Heart right ventricle (tissue), 16 donors: ENCODE results near the gene ARL6. TPM values are rescaled to one million over a fixed set of nuclear protein-coding genes. Genes with fewer than 3 reads are reported as not detected.

ENCODE experiments used
- ATAC-seq, 8 donors: fragments of 200-7000 bp; cut with Tn5 transposase; one replicate each; pipeline ENCODE4 v1.9.1; 2020; ENCODE audit warnings: mild to moderate bottlenecking in 8 of 8, moderate library complexity in 8 of 8, moderate number of reproducible peaks in 1 of 8
- DNase-seq, 2 donors: peaks; one replicate each; pipeline ENCODE4 v3.0.0-alpha.2; 2020
- H3K27ac ChIP-seq, 10 donors: fragments of 200-600 bp; sonication (generic) in 2 of 10; one replicate each; pipeline versions ENCODE4 v1.5.0 to v1.8.0; 2020 to 2022; ENCODE audit warnings: mild to moderate bottlenecking in 3 of 10
- H3K27me3 ChIP-seq, 7 donors: fragments of 200-600 bp; one replicate each; pipeline ENCODE4 v1.8.0; 2021 to 2022; ENCODE audit warnings: mild to moderate bottlenecking in 2 of 7
- H3K36me3 ChIP-seq, 9 donors: fragments of 200-600 bp; sonication (generic) in 1 of 9; one replicate each; pipeline versions ENCODE4 v1.5.0 to v1.8.0; 2020 to 2022; ENCODE audit warnings: mild to moderate bottlenecking in 2 of 9
- H3K4me1 ChIP-seq, 9 donors: fragments of 200-600 bp; sonication (generic) in 1 of 9; one replicate each; pipeline versions ENCODE4 v1.5.0 to v1.8.0; 2020 to 2022; ENCODE audit warnings: mild to moderate bottlenecking in 4 of 9
- H3K4me3 ChIP-seq, 10 donors: fragments of 200-600 bp; sonication (generic) in 2 of 10; one replicate each; pipeline versions ENCODE4 v1.5.0 to v1.8.0; 2020 to 2022; ENCODE audit warnings: mild to moderate bottlenecking in 7 of 10, moderate library complexity in 2 of 10
- H3K9me3 ChIP-seq, 11 donors: fragments of 200-600 bp in 10 of 11; sonication (generic) in 2 of 11; one replicate each; pipeline versions ENCODE4 v1.5.0 to v1.8.0; 2013 to 2022; ENCODE audit warnings: mild to moderate bottlenecking in 2 of 11, control low read depth in 1 of 11, moderate library complexity in 1 of 11
- WGBS, 2 donors: extraction: QIAGEN DNeasy Blood & Tissue Kit; methylation state at CpG; one replicate each; pipeline ENCODE4 v1.1.7; 2013; ENCODE audit warnings: inconsistent platforms in 1 of 2; 5-methylcytosine and 5-hydroxymethylcytosine counted together
- intact Hi-C, 10 donors: fragments of 100-400 bp; cut with DNase I; formaldehyde crosslinking; loops; one replicate each; pipeline versions ENCODE4 v1.11.1 to v1.14.2; 2022
- polyA plus RNA-seq, 2 donors: library from polyadenylated mRNA; stranded (reverse); fragments of 200-250 nt; gene quantifications; one replicate each; pipeline ENCODE4 v1.2.3, GENCODE V29; 2013
- total RNA-seq, 10 donors: library from RNA; stranded (reverse); fragmentation: NEBNext Ultra II Directional in 3 of 10; extraction: Animal tissue kit (Norgen Biotek cat#: 25700) in 3 of 10; gene quantifications; one replicate each; pipeline versions ENCODE4 v1.2.1 to v1.2.4, GENCODE V29; 2021 to 2023
- TF ChIP-seq, protein P1 (sequence below), 9 donors: fragments of 200-600 bp; sonication (generic) in 2 of 9; IDR thresholded peaks; one replicate each; pipeline versions ENCODE4 v1.5.0 to v1.8.0; 2021 to 2022; ENCODE audit warnings: antibody characterized with exemption in 9 of 9, mild to moderate bottlenecking in 5 of 9, moderate library complexity in 1 of 9
- donor health status: Arrhythmogenic right ventricular cardiomyopathy.
- donor health status: ischemic (EF 13 %, LVEDD 7.1; RV severe dilation, severe dysfunction).
- donor health status: healthy with polysubstance abuse.
- donor health status: DM: no; HTN: yes; CAD: no.
- donor health status: DM: no; HTN: no; CAD: no.
- donor health status: ischemic (EF 25% LVEDD 6.9; RV normal size, moderate dysfunction).
- donor health status: ischemic (EF 25% LVEDD 5.7; RV mildly dilated, moderate dysfunction).
- donor health status: healthy.
- donor health status: DM: yes; HTN: yes; CAD: no.
- donor health status: Ischemic cardiomyopathy.
- donor health status: ischemic (EF 35%, LVEDD 5.7; RV mildly dilated, moderate dysfunction).
- donor health status: nonischemic (EF 11% LVEDD 7.7; RV severe dilation, severe dysfunction).
- donor health status: DM: yes; HTN: yes; CAD: no.
- donor health status: PGD.
- donor health status: ischemic (EF 29% LVEDD 5.4; RV normal size, mild dysfunction).
- donor health status: nonischemic (EF 23%, LVEDD 6.1; RV moderate dilation, normal function).

The ARL6 gene
- total and polyA plus RNA-seq, 12 donors: 2.2 to 5.7 (median 4.2) TPM

DNA sequence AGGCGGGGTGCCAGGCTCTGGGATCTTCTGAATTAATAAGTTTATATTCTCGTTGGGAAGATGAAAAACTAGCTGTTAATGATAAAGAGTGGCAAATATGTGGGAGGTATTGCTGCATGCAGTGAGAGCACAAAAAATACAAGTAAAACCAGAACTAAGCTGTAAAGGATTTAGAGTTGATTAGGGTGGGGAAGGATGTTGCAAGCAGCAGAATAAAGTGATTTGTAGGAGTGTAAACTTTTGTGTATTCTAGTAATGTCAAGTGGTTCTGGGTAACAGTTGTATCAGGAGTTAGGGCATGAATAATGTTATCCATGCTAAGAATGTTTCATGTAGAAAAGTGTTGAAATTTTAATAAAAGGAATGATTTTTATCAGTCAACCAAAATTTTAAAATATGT lies 75.4 kb downstream of the ARL6 start:
- 79 to 85% methylated on average over 2 of the region's 2 CpGs for WGBS, 2 donors
- Histone ChIP-seq H3K27me3 (no peaks in the 10 kb centered on the region), H3K36me3 (peaks cover 0 to 18% (median 0%) of the 10 kb centered on the region in 9 donors), H3K4me1 (peaks cover 0 to 57% (median 13%) of the 10 kb centered on the region in 9 donors), H3K9me3 (no peaks in the 10 kb centered on the region), H3K27ac (no peak overlapping the region), H3K4me3 (no peak overlapping the region)
- TF ChIP-seq, protein P1, sequence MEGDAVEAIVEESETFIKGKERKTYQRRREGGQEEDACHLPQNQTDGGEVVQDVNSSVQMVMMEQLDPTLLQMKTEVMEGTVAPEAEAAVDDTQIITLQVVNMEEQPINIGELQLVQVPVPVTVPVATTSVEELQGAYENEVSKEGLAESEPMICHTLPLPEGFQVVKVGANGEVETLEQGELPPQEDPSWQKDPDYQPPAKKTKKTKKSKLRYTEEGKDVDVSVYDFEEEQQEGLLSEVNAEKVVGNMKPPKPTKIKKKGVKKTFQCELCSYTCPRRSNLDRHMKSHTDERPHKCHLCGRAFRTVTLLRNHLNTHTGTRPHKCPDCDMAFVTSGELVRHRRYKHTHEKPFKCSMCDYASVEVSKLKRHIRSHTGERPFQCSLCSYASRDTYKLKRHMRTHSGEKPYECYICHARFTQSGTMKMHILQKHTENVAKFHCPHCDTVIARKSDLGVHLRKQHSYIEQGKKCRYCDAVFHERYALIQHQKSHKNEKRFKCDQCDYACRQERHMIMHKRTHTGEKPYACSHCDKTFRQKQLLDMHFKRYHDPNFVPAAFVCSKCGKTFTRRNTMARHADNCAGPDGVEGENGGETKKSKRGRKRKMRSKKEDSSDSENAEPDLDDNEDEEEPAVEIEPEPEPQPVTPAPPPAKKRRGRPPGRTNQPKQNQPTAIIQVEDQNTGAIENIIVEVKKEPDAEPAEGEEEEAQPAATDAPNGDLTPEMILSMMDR (IDR thresholded peaks at IDR 0.05): no peak
- intact Hi-C loops: no loop called here
- no peak for DNase-seq
- ATAC-seq: no peak

DNA sequence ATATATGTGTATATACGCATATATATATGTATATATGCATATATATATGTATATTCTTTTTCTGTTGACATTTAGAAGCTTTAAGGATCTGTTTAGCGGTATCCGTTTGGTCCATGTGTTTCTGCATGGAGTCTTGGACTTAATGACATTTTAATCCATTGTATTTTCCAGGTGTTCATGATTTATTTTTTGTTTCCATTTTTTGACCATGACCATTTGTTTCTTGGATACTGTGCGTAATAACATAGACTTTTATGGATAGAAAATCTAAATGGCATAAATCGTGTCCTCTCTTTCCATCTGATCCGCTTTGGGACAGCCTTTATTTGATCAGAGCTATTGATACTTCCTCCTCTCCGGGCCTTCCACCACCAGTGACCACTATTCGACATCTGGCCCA lies 76.7 kb downstream of the ARL6 start:
- no peak overlapping the region for H3K4me3 ChIP-seq
- no peaks in the 10 kb centered on the region for H3K27me3 ChIP-seq
- H3K4me1 ChIP-seq: peaks cover 0 to 46% (median 13%) of the 10 kb centered on the region in 9 donors
- intact Hi-C loops: no loop called here
- TF ChIP-seq, protein P1 (IDR thresholded peaks at IDR 0.05): no peak
- H3K27ac ChIP-seq: no peak overlapping the region
- no peaks in the 10 kb centered on the region for H3K9me3 ChIP-seq
- no peak for DNase-seq
- WGBS, 2 donors: 98% methylated on average over 8 of the region's 8 CpGs
- H3K36me3 ChIP-seq: peaks cover 0 to 26% (median 0%) of the 10 kb centered on the region in 9 donors
- ATAC-seq: no peak

DNA sequence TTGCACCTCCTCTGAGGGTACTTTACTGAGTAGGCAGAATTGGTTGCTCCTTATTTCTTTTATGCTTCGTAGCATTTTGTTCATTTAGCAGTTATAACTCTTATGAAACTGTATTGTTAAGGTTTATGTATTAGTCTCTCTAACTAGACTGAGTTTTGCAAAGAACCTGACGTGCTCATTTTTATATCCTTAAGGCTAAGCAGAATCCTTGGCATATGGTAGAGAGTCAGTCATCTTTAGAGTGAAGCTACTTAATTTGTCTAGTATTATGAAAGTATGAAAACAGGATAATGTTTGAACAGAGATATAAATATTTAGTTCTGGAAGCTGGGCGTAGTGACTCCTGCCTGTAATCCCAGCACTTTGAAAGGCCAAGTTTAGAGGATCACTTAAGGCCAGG lies 77.4 kb downstream of the ARL6 start:
- Histone ChIP-seq H3K9me3 (no peaks in the 10 kb centered on the region), H3K36me3 (peaks cover 0 to 33% (median 0%) of the 10 kb centered on the region in 9 donors), H3K27ac (no peak overlapping the region), H3K4me1 (peaks cover 0 to 46% (median 13%) of the 10 kb centered on the region in 9 donors), H3K27me3 (no peaks in the 10 kb centered on the region), H3K4me3 (no peak overlapping the region)
- ATAC-seq (no peak), DNase-seq (no peak)
- TF ChIP-seq, protein P1 (IDR thresholded peaks at IDR 0.05): no peak
- 96 to 98% methylated on average over 3 of the region's 3 CpGs for WGBS, 2 donors
- intact Hi-C loops: no loop called here

DNA sequence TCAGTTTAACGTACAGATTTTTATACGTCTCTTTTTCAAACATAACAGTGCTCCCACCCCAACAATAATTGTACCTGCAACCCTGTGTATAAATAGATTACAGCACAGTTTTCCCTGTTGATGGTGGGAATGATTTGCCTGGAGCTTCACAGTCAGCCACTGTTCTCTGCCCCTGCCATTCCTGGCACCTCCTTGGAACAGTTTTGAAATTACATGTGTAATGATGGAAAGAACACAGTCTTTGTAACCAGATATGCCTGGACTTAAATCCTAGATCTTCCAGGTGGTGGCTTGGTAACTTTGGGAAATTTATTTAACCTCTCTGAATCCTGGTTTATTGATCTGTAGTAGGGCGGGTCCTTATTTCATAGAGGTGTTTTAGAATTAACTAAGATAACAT lies 84.2 kb downstream of the ARL6 start:
- Histone ChIP-seq H3K4me3 (no peak overlapping the region), H3K27ac (no peak overlapping the region), H3K36me3 (peaks cover 0 to 59% (median 0%) of the 10 kb centered on the region in 9 donors), H3K27me3 (no peaks in the 10 kb centered on the region), H3K4me1 (peaks cover 0 to 12% (median 0%) of the 10 kb centered on the region in 9 donors), H3K9me3 (peaks cover 0 to 17% (median 1%) of the 10 kb centered on the region in 11 donors)
- intact Hi-C loops: loop anchor here in 1 of 10 donors (5.0 kb wide), 1 partner anchor 44 kb away; no protein-coding TSS in a partner anchor
- TF ChIP-seq, protein P1 (IDR thresholded peaks at IDR 0.05): no peak
- WGBS, 2 donors: 87 to 93% methylated on average over 3 of the region's 3 CpGs
- ATAC-seq (no peak), DNase-seq (no peak)

Other genes starting within 250 kb of the ARL6 start
- 10 to 100 TPM; 15.9 to 39.2 (median 28.7) TPM for gene CRYBG3, start 57.3 kb downstream of the ARL6 start, total RNA-seq
- gene CRYBG3, start 57.3 kb downstream of the ARL6 start, polyA plus RNA-seq: 1 to 10 TPM; 8.0 to 8.7 TPM
- gene RIOX2, start 207.7 kb downstream of the ARL6 start, total RNA-seq: 10 to 100 TPM in 9 of 10 donors, 1 to 10 TPM in 1; 9.1 to 15.8 (median 12.8) TPM
- gene RIOX2, start 207.7 kb downstream of the ARL6 start, polyA plus RNA-seq: 10 to 100 TPM in 1 of 2 donors, 1 to 10 TPM in 1; 8.4 to 10.0 TPM